IMR-90 (cell line): ENCODE data around the gene STAT5B. TPM values are rescaled to one million over a fixed set of nuclear protein-coding genes. Genes with fewer than 3 reads are reported as not detected.

Source experiments
- ATAC-seq: fragments of 200-7000 bp; cut with Tn5 transposase; 2 replicates; pipeline ENCODE4 v1.9.1; 2020; ENCODE audit warnings: low read depth, mild to moderate bottlenecking, moderate library complexity
- BruUV-seq: library from RNA; stranded (reverse); fragments of 400-500 nt; replicated peaks from 2 replicates; lab custom pipeline; 2021; lab: Mats Ljungman, UMichigan
- CTCF ChIA-PET: fragments of 300-600 bp; formaldehyde crosslinking; extraction: SDS; loops from one replicate; lab custom pipeline; 2021; ENCODE audit warnings: antibody characterized with exemption; lab: Yijun Ruan, JAX
- POLR2A ChIA-PET: fragments of 300-600 bp; sonication (Branson Sonifier 250); formaldehyde crosslinking; loops from one replicate; lab custom pipeline; 2022; ENCODE audit warnings: antibody characterized with exemption; ENCODE audit not compliant: unreplicated experiment; lab: Charles Lee
- DNase-seq: peaks from one replicate; pipeline ENCODE4 v3.0.0; 2013
- H2AFZ ChIP-seq: replicated peaks from 2 replicates; pipeline ENCODE3; 2013; ENCODE audit warnings: low read length, mild to moderate bottlenecking; ENCODE audit not compliant: poor library complexity
- H2AK5ac ChIP-seq: 2 replicates; pipeline ENCODE4 v1.6.1; 2013; ENCODE audit warnings: low read depth, low read length, inconsistent platforms
- H2AK9ac ChIP-seq: replicated peaks from 2 replicates; pipeline ENCODE3; 2013; ENCODE audit warnings: mild to moderate bottlenecking, low read depth, low read length, moderate library complexity; ENCODE audit not compliant: poor library complexity
- H2BK120ac ChIP-seq: 2 replicates; pipeline ENCODE4 v1.6.1; 2013; ENCODE audit warnings: low read depth, low read length, inconsistent platforms
- H2BK15ac ChIP-seq: 3 replicates; pipeline ENCODE4 v1.6.1; 2013; ENCODE audit warnings: low read depth, low read length, inconsistent platforms
- H2BK20ac ChIP-seq: 2 replicates; pipeline ENCODE4 v1.6.1; 2013; ENCODE audit warnings: low read depth, mild to moderate bottlenecking, inconsistent platforms, low read length, moderate library complexity
- H2BK5ac ChIP-seq: 2 replicates; pipeline ENCODE4 v1.6.1; 2013; ENCODE audit warnings: mild to moderate bottlenecking, low read depth, low read length, inconsistent platforms; ENCODE audit not compliant: poor library complexity, severe bottlenecking
- H3K14ac ChIP-seq: replicated peaks from 2 replicates; pipeline ENCODE4 v1.6.1; 2013; ENCODE audit warnings: low read depth, low read length, inconsistent platforms
- H3K18ac ChIP-seq: 2 replicates; pipeline ENCODE4 v1.6.1; 2013; ENCODE audit warnings: low read depth, low read length, control low read depth
- H3K23ac ChIP-seq: 2 replicates; pipeline ENCODE4 v1.6.1; 2013; ENCODE audit warnings: low read depth, low read length, inconsistent platforms
- H3K27ac ChIP-seq: 2 replicates; pipeline ENCODE4 v1.5.1; 2013; ENCODE audit warnings: mild to moderate bottlenecking, control low read depth, low read length; ENCODE audit not compliant: insufficient read depth
- H3K27me3 ChIP-seq: 2 replicates; pipeline ENCODE4 v1.6.1; 2013; ENCODE audit warnings: low read length; ENCODE audit not compliant: control insufficient read depth, insufficient read depth
- H3K36me3 ChIP-seq: 2 replicates; pipeline ENCODE4 v1.6.1; 2013; ENCODE audit warnings: low read length, mixed read lengths; ENCODE audit not compliant: control insufficient read depth, insufficient read depth
- H3K4ac ChIP-seq: 2 replicates; pipeline ENCODE4 v1.6.1; 2013; ENCODE audit warnings: low read depth, low read length, inconsistent platforms
- H3K4me1 ChIP-seq: 2 replicates; pipeline ENCODE4 v1.6.1; 2013; ENCODE audit warnings: low read length, mixed read lengths; ENCODE audit not compliant: control insufficient read depth, insufficient read depth
- H3K4me2 ChIP-seq: 2 replicates; pipeline ENCODE4 v1.6.1; 2013; ENCODE audit warnings: low read depth, mild to moderate bottlenecking, control low read depth, low read length, moderate library complexity
- H3K4me3 ChIP-seq: 2 replicates; pipeline ENCODE4 v1.5.1; 2013; ENCODE audit warnings: low read depth, mild to moderate bottlenecking, control low read depth, low read length, moderate library complexity; ENCODE audit not compliant: insufficient read depth
- H3K56ac ChIP-seq: 2 replicates; pipeline ENCODE4 v1.6.1; 2013; ENCODE audit warnings: low read length, inconsistent platforms; ENCODE audit not compliant: insufficient read depth; ENCODE audit errors: extremely low read depth
- H3K79me1 ChIP-seq, 2 experiments: 2 replicates each; pipeline ENCODE4 v1.6.1; 2013; ENCODE audit warnings: low read length in 2 of 2, inconsistent platforms in 1 of 2, low read depth in 1 of 2
- H3K9ac ChIP-seq: 2 replicates; pipeline ENCODE4 v1.6.1; 2013; ENCODE audit warnings: low read depth, low read length, control low read depth
- H3K9me1 ChIP-seq: 2 replicates; pipeline ENCODE4 v1.6.1; 2013; ENCODE audit warnings: low read length, inconsistent platforms; ENCODE audit not compliant: insufficient read depth
- H3K9me3 ChIP-seq: 2 replicates; pipeline ENCODE4 v1.6.1; 2013; ENCODE audit warnings: low read length; ENCODE audit not compliant: control insufficient read depth, insufficient read depth
- H4K20me1 ChIP-seq: 2 replicates; pipeline ENCODE4 v1.6.1; 2013; ENCODE audit warnings: low read length, inconsistent platforms; ENCODE audit not compliant: insufficient read depth
- H4K5ac ChIP-seq: 2 replicates; pipeline ENCODE4 v1.6.1; 2013; ENCODE audit warnings: mild to moderate bottlenecking, low read depth, low read length, control low read depth
- H4K8ac ChIP-seq, 2 experiments: 2 replicates each; pipeline ENCODE4 v1.6.1; 2013; ENCODE audit warnings: low read depth in 2 of 2, low read length in 2 of 2, control low read depth in 1 of 2, inconsistent platforms in 1 of 2
- H4K91ac ChIP-seq: 2 replicates; pipeline ENCODE4 v1.6.1; 2013; ENCODE audit warnings: low read depth, low read length, inconsistent platforms; ENCODE audit not compliant: insufficient read depth
- CHD1 ChIP-seq: IDR thresholded peaks from 2 replicates; pipeline ENCODE4 v1.6.1; 2012; ENCODE audit warnings: low read depth, low read length, improper control_type of control experiment
- FOS ChIP-seq: fragments of 150-350 bp; IDR thresholded peaks from 2 replicates; pipeline ENCODE4 v1.6.1; 2016; ENCODE audit warnings: low read depth, low read length
- MAFK ChIP-seq: IDR thresholded peaks from 2 replicates; pipeline ENCODE4 v1.6.1; 2012; ENCODE audit warnings: low read depth, low read length, improper control_type of control experiment
- MAZ ChIP-seq: IDR thresholded peaks from 2 replicates; pipeline ENCODE4 v1.6.1; 2012; ENCODE audit warnings: low read depth, mild to moderate bottlenecking, low read length, improper control_type of control experiment, moderate library complexity, borderline replicate concordance
- MXI1 ChIP-seq: IDR thresholded peaks from 2 replicates; pipeline ENCODE4 v1.6.1; 2012; ENCODE audit warnings: low read depth, mild to moderate bottlenecking, low read length, moderate library complexity, borderline replicate concordance
- POLR2A ChIP-seq: IDR thresholded peaks from 2 replicates; pipeline ENCODE4 v1.6.1; 2012; ENCODE audit warnings: mild to moderate bottlenecking, low read depth, low read length
- RAD21 ChIP-seq: IDR thresholded peaks from 2 replicates; pipeline ENCODE4 v1.6.1; 2012; ENCODE audit warnings: low read length, improper control_type of control experiment
- RCOR1 ChIP-seq: IDR thresholded peaks from 2 replicates; pipeline ENCODE4 v1.6.1; 2012; ENCODE audit warnings: mild to moderate bottlenecking, low read length, improper control_type of control experiment; ENCODE audit not compliant: insufficient replicate concordance
- SMC3 ChIP-seq: fragments of 150-350 bp; IDR thresholded peaks from 2 replicates; pipeline ENCODE4 v1.6.1; 2016; ENCODE audit warnings: low read depth, mild to moderate bottlenecking, antibody characterized with exemption, low read length, moderate library complexity
- WGBS, 2 experiments: methylation state at CpG; one replicate each; pipeline versions ENCODE4 v1.1.5 to v1.1.7; 2013; ENCODE audit warnings: missing lambda C conversion rate in 2 of 2; ENCODE audit not compliant: insufficient read length in 1 of 2; ENCODE audit errors: extremely low coverage in 2 of 2; 5-methylcytosine and 5-hydroxymethylcytosine counted together
- dilution Hi-C: fragments of 300-500 bp; cut with HindIII; formaldehyde crosslinking; loops from one replicate; pipeline ENCODE4 v1.14.3; 2018; ENCODE audit warnings: low sequenced_read_pairs; ENCODE audit not compliant: unreplicated experiment
- in situ Hi-C: fragments of 300-500 bp; cut with MboI; formaldehyde crosslinking; loops from 3 replicates; pipeline ENCODE4 v1.14.3; 2019; ENCODE audit warnings: low sequenced_read_pairs, inconsistent platforms, mixed read lengths
- intact Hi-C: fragments of 100-400 bp; cut with micrococcal nuclease; formaldehyde crosslinking; loops from 2 replicates; pipeline ENCODE4 v1.10.0; 2022
- polyA plus RNA-seq, 3 experiments: library from polyadenylated mRNA; depleted of rRNA; stranded (reverse); fragments of >200 nt; gene quantifications; 2 replicates each; pipeline ENCODE4 v1.2.3, GENCODE V29; 2012; ENCODE audit warnings: low replicate concordance in 1 of 3
- total RNA-seq: library from RNA; depleted of rRNA; stranded (reverse); fragments of >200 nt; gene quantifications from 2 replicates; pipeline ENCODE4 v1.2.3, GENCODE V29; 2012
- TF ChIP-seq, protein P1 (sequence below): fragments of 150-350 bp; IDR thresholded peaks from 2 replicates; pipeline ENCODE4 v1.6.1; 2016; ENCODE audit warnings: low read depth, mild to moderate bottlenecking, low read length, moderate library complexity, borderline replicate concordance
- TF ChIP-seq, protein P2 (sequence below): fragments of 150-350 bp; IDR thresholded peaks from 2 replicates; pipeline ENCODE4 v1.6.1; 2017; ENCODE audit warnings: mild to moderate bottlenecking, antibody characterized with exemption, low read length, low read depth

Gene STAT5B
- total and polyA plus RNA-seq, 2 of the 4 experiments (the other 2 are of a cell fraction): 24.4 to 29.6 TPM

DNA sequence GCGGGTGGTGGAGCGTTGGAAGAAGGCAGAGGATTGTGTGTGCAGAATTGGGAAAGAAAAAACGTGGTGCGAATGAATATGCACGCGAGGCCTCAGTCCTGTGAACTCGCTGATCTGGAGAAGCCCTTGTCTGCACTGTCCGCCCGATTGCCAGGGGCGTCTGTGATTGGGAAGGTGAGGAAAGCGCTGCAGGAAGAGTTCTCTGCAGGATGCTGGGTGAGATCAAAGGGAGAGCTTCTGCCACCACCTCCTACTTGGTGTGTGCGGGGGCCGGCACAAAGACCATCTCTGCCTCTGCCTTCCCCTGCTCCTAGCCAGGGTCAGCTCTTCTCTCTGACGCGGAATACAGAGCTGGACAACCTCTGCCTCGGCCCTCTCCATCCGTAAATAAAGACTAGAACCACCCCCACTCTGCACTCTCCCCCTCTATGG, 120.6 kb downstream of the STAT5B start:
- Histone ChIP-seq H4K5ac (peak overlapping the region; percentile 60), H3K4me1 (peaks cover 7% of the 10 kb centered on the region), H3K56ac (no peak overlapping the region), H3K27ac (no peak overlapping the region), H4K8ac (peak overlapping the region; percentile 40 to 70; a peak in 3 of 4 replicates), H3K14ac (peak overlapping the region; percentile 97), H3K27me3 (no peaks in the 10 kb centered on the region), H2AFZ (peak overlapping the region; percentile 94), H2AK5ac (peak overlapping the region; percentile 13; the same call in 1 of the 2 replicates), H3K9me1 (peaks cover 17% of the 10 kb centered on the region), H2BK120ac (no peak overlapping the region), H3K4me3 (peak overlapping the region; percentile 33), H3K9ac (peak overlapping the region; percentile 8; the same call in 1 of the 2 replicates), H3K36me3 (peaks cover 6% of the 10 kb centered on the region; the same call in 1 of the 2 replicates), H2BK15ac (no peak overlapping the region), H3K23ac (peak overlapping the region; percentile 80; the same call in 1 of the 2 replicates), H3K9me3 (no peaks in the 10 kb centered on the region), H4K20me1 (peaks cover 39% of the 10 kb centered on the region), H3K4ac (peak overlapping the region; percentile 66), H2BK5ac (no peak overlapping the region), H3K4me2 (peak overlapping the region; percentile 69), H4K91ac (no peak overlapping the region), H2BK20ac (no peak overlapping the region), H3K18ac (no peak overlapping the region), H2AK9ac (peak overlapping the region; percentile 85), H3K79me1 (peaks cover 3 to 44% of the 10 kb centered on the region in 2 experiments; a peak in 3 of 4 replicates)
- BruUV-seq: no TSS peak
- intact Hi-C loops (loop anchor here (1.0 kb wide), 1 partner anchor 34 kb away; the partner anchor contains the start of gene KAT2A), in situ Hi-C loops (no loop called here), dilution Hi-C loops (no loop called here)
- ChIA-PET CTCF (no interaction called here), POLR2A (no interaction called here)
- DNase-seq (no peak), ATAC-seq (no peak)
- 50% methylated on average over 4 of the region's 17 CpGs; no CpG with 5 or more reads in 1 of the 2 experiments for WGBS, 2 experiments
- TF ChIP-seq MAZ (no peak), MXI1 (no peak), RAD21 (no peak), SMC3 (no peak), CHD1 (no peak), MAFK (no peak), FOS (no peak), POLR2A (no peak), RCOR1 (no peak)
- TF ChIP-seq, protein P1, sequence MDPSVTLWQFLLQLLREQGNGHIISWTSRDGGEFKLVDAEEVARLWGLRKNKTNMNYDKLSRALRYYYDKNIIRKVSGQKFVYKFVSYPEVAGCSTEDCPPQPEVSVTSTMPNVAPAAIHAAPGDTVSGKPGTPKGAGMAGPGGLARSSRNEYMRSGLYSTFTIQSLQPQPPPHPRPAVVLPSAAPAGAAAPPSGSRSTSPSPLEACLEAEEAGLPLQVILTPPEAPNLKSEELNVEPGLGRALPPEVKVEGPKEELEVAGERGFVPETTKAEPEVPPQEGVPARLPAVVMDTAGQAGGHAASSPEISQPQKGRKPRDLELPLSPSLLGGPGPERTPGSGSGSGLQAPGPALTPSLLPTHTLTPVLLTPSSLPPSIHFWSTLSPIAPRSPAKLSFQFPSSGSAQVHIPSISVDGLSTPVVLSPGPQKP: no peak
- TF ChIP-seq, protein P2, sequence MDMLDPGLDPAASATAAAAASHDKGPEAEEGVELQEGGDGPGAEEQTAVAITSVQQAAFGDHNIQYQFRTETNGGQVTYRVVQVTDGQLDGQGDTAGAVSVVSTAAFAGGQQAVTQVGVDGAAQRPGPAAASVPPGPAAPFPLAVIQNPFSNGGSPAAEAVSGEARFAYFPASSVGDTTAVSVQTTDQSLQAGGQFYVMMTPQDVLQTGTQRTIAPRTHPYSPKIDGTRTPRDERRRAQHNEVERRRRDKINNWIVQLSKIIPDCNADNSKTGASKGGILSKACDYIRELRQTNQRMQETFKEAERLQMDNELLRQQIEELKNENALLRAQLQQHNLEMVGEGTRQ: no peak
